Stimulated activated CD4-positive, alpha-beta T cell treated with anti-CD3 and anti-CD28 coated beads, Interleukin-4, amount 100 ng/mL, for 4 hours (primary cell): ENCODE measurements around the gene CIT.
"Not testable (repeated sequence)": the region's sequence is repeated elsewhere in the genome, so short reads cannot be mapped to it uniquely, and the experiment has no call there.

Experiments
- DNase-seq, 2 experiments: peaks; one replicate each; pipeline ENCODE4 v3.0.0-alpha.2; 2020

CIT gene

DNA sequence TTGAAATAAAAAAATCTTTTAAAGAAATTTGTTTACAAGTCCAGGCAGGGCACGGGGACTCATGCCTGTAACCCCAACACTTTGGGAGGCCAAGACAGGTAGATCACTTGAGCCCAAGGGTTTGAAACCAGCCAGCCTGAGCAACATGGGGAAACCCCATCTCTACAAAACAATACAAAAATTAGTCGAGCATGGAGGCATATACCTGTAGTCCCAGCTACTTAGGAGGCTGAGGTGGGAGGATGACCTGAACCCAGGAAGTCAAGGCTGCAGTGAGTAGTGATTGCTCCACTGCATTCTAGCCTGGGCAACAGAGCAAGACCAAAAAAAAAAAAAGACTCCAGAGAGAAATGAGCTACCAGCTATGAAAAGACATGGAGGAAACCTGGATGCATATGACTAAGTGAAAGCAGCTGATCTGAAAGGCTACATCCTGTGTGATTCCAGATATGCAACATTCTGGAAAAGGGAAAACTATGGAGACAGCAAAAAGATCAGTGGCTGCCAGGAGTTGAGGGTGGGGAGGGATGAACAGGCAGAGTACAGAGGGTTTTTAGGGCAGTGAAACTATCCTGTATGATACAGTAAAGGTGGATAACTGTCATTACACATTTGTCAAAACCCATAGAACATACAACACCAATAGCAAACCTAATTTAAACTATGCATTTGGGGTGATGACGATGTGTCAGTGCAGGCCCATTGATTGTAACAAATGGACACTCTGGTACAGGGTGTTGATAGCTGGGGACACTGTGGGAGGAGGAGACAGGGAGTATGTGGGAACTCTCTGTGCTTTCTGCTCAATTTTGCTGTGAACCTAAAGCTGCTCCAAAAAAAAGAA, 149.3 kb downstream of the CIT start:
- DNase-seq = no peak

DNA sequence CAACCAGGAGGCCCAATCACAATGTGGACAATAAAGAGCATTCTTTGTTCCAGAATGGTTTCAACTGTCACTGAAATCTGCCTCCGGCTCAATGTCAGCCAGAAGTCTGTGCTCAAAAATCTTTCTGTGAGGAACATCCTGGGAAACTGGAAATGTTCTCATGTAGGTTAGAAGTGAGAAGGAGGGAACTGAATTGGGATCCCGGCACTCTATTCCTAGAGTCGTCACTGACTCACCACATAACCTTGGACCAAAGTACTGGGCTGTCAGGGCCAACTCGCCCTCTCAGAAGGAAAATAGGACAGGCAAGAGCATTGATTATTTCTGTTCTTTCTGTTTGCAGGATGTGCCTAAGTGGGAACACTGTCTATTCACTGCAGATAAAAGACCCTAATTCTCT, 151.6 kb downstream of the CIT start:
- DNase-seq = no peak

DNA sequence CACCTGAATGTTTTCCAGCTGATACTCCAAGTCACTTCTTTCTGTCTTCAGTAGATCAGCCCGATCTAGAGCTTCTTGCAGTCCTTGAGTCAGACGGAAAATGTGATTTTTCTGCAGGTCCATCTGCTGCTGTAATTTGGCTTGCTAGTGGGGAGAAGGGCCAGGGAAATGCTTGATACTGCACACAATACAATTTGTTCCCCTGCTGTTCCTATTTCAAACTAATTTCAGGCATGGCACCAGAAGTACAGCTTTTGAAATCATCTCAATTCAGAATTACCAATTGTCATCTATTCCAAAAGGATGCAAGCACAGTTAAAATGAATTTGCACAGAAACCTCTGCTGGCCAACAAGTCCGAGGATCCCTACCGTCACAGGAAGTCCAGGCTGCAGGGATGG, 155.8 kb downstream of the CIT start:
- DNase-seq = no peak

DNA sequence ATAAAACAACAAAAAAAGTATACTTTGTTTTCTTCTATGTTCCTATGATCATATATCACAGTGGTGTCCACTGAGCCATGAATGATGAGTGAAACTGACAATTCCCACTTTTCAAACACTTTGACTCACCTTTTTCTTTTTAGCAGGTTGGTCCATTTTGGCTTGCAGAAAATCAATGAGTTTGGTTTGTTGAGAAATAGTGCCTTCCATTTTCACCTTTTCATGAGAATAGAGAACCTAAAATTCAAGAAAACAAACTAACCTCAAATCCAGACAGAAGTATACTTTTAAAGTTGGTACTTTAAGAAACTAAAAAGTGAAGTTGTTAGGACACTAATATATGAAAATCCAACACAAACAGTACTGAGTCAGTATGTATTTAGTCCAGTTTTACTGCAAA, 156.8 kb downstream of the CIT start:
- no peak for DNase-seq

DNA sequence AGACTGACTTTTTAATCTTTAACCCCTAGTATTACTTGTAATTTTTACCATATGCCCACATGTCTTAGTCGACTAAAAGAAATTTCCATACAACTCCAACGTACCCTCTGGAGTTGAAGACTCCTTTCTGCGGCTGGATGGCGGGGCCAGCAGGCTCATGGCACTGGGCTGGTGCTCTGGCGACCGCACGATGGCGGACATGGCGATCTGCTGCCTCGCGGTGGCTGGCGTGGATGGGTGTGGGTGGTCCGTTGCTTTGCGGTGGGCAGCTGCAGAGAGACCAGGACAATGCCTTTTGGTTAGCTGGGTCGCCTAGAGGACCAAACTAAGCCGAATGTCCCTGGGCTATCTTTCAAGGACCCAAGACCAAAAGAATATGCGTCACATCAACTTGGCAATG, 159.0 kb downstream of the CIT start:
- DNase-seq = no peak

DNA sequence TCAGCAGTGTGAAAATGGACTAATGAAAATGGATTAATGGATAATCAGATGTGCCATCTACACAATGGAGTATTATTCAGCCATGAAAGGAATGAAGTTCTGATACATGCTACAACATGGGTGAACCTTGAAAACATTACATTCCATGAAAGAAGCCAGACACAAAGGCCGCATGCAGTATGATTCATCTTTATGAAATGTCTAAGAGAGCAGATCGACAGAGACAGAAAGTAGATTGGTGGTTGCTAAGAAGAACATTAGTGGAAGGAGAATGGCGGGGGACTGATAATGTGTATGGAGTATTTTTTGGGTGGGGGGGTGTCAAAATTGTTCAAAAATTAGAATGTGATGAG, 161.9 kb downstream of the CIT start:
- DNase-seq = no peak

DNA sequence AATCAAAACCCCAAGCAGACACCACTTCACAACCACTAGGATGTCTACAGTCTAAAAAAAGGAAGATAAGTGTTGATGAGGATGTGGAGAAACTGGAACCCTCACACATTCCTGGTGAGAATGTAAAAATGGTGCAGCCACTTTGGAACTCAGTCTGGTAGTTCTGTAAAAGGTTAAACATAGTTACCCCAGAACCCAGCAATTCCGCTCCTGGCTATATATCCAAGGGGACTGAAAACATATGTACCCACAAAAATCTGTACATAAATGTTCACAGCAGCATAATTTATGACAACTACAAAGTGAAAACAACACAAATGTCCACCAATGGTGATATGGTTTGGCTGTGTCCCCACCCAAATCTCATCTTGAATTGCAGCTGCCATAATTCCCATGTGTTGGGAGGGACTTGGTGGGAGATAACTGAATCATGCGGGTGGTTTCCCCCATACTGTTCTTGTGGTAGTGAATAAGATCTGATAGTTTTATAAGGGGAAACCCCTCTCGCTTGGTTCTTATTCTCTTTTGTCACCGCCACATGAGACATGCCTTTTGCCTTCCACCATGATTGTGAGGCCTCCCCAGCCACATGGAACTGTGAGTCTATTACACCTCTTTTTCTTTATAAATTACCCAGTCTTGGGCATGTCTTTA, 162.4 kb downstream of the CIT start:
- no peak for DNase-seq

DNA sequence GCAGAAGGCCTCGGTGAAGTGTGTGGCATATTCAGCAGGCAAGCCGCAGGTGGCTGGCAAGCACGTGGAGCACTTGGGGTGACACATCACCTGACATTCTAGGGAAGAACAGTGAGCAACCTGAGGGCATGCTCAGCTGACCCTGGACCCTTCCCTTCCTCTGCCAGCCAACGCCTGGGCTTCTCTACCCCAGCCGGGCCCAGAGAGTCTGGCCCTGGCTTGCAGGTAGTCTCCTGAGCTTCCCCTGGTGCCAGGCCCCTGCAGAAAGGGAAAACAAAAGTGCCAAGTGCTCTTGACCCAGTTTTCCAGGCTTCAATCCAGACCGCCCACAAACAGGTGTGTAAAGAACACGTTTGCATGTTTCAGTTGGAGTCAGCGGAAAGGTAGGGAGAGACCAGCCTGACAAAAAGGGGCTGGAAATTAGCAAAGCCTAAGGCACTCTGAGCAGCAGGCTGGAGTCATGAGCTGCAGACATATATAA, 163.5 kb downstream of the CIT start:
- no peak for DNase-seq

DNA sequence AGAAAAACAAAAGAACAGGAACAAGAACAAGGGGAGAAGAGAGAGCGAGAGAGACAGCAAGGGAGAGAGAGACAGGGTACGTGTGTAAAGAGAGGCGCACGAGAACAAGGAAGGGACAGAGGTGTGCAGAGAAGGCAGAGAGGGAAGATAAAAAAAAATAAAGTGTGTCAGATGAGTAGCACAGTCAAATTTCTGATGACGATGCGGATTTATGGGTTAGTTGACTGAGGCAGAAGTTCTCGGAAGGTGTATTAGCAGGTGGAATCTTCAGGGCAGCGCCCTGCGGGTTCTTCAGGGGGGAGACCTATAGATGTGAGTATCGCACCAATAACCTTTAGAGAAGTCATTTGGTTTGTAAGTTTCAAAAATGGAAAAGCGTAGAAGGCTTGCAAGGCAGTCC, 164.4 kb downstream of the CIT start:
- no peak for DNase-seq

DNA sequence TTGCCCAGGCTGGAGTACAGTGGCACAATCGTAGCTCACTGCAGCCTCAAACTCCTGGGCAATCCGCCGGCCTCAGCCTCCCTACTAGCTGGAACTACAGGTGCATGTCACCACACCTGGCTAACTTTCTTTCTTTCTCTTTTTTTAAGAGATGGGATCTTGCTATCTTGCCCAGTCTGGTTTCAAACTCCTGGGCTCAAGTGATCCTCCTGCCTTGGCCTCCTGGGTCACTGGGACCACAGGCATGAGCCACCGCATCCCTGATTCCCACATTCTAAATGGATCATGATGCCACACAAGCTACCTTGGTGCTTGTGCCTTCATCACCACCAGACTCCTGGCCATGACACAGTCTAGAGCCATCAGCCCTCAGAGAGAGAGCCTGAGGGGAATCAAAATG, 165.4 kb downstream of the CIT start:
- no peak for DNase-seq

DNA sequence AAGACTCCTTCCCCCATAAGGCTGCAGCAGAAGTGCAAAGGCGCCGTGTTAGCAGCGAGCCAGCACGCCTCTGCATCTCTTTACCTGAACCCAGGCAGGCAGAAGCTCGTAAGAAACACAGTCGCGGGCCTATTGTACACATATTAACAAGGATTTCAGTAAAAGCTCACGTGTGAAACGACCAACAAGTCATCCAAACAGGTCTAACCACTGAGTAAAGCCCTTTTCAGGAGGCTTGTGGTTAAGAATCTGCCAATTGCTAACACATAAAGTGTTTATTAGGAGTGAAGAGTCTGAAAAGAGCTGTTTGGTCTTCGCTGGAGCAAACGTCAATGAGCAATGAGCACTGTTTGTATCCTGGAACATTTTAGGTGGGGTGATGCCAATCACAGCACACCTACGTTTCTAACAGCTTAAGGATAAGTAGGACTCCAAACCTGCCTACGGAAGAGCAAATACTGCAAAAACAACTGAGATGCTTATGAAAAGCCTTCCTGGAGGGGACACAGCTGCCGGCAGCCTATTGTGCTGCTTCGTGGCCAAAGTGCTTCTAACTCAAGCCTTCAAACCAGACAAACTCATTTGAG, 166.1 kb downstream of the CIT start:
- no peak for DNase-seq

DNA sequence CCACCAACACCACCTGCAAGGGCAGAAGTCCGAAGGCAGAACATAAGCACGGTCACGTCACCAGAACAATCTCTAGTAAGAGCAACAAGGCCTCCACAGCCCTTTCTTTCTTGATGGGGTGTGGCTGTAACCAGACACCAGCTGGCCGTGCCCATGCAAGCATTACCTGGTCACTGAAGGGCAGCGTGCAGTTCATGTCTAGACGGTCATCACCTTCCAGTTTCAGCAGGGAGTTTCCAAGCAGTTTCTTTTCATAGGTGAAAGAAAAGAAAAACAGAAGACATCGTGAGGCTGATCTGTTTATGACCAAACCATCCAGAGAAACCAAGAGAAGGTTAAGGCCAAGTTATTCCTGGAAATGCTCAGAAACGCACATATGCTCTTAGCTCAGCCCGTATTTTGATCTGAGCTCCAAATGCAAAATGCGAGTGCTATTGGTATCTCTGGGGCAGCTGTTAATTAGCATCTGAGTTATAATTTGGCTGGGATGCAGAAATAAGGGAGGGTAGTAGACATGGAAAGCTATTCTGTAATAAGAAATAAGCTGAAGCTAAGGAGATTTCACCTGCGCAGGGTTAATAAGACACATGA, 166.7 kb downstream of the CIT start:
- DNase-seq = no peak

DNA sequence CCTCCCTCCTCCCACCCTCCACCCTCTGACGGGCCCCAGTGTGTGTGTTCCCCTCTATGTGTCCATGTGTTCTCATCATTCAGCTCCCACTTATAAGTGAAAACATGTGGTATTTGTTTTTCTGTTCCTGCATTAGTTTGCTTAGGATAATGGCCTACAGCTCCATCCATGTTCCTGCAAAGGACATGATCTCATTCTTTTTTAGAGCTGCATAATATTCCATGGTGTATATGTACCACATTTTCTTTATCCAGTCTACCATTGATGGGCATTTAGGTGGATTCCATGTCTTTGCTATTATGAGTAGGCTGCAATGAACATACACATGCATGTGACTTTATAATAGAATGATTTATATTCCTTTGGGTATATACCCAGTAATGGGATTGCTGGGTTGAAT, 170.7 kb downstream of the CIT start:
- not testable (repeated sequence) for DNase-seq

DNA sequence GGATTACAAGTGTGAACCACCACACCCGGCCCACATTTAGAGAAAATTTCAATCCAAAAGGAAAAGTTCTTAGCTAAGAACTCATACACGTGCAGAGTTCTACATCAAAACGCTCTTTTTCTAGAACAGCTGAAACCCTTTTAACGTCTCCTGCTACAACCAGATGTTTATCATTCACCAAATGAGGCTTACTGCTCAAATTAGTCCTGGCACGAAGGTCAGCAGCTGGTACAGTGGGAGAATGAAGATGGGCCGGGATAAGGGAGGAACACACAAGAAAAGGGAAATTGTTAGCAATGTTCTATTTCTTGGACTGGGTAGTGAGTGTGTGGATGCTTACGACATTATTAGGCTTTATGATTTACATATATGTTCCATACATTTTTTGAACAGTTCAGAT, 171.9 kb downstream of the CIT start:
- DNase-seq = no peak

DNA sequence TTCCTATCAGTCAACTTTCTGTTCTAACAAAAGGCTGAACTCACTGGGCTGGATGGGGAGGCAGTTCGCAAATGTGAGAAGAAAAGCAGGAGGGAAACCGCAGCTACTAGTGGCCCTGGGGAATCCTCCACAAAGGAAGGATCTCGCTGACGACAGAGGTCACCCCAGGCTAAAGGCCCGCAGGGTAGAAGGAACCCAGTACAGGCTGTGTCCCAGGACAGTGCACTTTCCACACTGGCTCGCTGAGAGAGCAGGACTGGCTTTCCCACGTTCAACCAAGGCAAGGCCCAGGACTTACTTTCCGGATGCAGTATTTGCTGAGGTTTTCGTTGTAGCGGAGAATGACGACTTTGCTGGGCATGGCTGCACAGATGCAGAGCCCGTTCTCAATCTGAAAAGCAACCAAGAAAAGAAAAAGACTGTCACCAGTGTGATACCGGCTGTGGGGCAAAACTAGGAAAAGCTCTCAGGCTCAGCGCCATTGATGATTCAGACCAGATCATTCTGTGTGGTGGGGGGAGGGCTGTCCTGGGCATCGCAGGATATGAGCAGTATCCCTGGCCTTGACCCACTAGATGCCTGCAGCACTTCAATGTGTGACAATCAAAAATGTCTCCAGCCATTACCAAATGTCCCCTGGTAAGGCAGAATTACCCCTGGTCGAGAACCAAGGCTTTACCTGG, 172.9 kb downstream of the CIT start:
- no peak for DNase-seq

DNA sequence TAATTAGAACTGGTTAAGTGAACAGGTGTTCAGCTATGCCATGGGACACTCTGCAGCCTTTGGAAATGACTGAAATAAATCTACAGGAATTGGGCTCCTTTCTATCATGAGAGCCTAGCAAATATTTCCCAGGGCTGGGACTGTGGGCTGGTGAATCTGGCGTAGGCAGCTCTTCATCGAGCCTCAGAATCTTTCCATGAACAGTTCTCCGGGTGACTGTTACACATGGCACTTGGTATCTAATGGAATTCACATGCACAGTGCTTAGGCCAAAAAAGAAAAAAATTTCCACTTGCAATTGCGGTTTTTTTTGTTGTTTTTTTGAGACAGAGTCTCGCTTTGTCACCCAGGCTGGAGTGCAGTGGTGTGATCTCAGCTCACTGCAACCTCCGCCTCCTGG, 177.0 kb downstream of the CIT start:
- DNase-seq = no peak

DNA sequence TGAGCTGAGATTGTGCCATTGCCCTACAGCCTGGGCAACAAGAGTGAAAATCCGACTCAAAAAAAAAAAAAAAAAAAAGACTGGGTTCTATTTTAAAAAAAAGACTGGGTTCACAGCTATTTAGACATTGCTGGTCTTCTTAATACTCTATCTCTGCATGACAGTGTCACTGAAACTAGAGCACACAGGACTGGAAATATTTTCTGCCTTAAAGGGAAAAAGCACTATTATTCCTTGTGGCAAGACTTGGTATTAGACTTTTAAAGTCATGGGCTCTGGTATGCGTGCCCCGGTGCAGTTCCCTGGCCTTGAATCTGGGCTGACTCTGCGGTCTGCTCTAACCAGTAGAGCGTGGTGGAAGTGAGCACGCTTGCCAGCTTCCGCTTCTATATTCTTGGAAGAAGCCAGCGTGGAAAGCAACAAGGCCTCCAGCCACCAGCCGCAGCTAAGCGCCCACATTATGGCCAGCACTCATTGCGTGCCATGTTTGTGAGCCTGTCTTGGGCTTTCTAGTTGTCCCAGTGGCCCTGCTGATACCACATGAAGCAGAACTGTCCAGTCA, 177.8 kb downstream of the CIT start:
- DNase-seq = no peak

DNA sequence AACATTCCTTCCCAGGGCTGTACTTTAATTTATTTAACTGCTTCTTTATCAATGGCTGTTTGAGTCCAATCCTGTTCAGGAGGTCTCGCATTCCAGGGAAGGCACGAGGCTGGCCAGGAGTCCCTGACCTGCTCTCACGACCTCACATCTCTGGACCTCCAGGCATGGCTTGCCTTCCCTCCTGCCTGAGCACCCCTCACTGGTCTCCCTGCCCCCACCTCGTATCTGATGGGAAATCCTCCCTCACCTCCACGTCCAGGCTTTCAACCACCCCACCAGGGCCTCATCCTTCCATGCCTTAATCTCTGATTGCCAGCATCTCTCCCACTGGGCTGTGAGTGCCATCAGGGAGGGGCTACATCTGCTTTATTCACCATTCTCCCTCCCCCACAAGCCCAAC, 180.2 kb downstream of the CIT start:
- DNase-seq = no peak

DNA sequence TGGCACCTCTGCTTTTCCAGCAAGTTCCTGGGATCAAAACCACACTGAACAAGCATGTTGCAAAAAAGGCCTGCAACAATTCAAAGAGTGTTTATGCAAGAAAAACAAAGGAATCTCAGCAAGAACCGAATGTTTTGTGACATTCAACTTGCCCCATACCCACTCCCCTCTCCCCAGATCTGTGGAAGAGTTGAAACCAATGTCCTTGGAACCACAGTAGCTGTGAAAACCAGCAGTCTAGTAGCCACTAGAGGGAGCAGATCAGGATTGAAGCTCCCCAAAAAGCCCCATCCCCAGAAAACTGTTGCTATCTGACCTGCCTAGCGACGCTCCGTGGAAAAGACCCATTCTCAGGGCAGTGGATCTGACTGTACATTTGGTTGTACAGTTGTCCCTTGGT, 182.1 kb downstream of the CIT start:
- DNase-seq = no peak

DNA sequence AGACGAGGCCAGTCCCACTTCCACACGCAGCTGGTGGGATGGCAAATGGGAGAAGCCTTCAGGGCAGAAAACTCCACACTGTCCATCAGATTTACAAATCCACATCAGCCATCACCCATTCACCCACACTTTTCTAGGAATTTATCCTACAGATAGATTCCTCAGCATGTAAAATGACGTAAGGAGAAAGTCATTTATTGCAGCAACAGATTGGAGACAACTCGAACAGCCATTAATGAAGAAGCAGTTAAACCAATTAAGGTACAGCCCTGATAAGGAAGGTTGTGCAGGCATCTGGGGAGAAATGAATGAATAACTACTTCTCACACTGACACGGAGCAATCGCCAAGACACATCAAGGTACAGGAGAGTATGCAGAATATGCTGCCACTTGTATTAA, 183.0 kb downstream of the CIT start:
- no peak for DNase-seq

DNA sequence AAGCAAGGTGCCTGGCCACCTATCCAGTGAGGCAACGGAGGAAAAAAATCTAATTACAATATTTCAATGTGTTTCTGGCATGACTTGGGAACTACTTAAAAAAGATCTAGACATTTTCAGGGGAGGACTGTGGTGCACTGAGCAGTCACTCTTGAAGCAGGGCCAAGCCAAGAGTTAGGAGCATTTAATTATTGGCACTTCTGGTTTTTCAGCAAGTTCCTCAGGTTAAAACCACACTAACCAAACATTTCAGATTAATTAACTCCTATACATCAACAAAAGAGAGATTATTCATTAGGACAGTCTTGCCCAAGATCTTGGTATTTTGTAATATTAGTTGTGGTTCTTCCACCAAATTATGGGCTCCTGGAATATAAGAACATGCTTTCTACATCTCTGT, 183.6 kb downstream of the CIT start:
- no peak for DNase-seq

DNA sequence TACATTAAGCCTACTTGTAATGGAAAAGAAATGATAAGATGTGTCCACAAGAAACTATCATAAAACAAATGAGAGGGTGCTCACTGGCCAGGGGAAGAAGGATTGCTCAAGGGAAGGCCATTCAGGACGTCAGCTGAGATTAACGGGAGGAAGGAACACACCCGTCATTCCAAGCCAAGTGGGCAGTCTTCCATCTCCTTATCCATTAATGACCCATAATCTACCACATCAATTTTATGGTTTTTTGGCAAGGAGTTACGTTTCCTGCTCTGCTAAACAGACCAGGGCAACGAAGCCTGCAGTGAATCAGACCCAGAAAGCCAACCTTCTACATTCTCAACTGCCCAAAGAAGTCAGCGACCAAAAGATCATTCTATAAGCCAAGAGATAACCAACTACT, 184.1 kb downstream of the CIT start:
- DNase-seq = no peak

DNA sequence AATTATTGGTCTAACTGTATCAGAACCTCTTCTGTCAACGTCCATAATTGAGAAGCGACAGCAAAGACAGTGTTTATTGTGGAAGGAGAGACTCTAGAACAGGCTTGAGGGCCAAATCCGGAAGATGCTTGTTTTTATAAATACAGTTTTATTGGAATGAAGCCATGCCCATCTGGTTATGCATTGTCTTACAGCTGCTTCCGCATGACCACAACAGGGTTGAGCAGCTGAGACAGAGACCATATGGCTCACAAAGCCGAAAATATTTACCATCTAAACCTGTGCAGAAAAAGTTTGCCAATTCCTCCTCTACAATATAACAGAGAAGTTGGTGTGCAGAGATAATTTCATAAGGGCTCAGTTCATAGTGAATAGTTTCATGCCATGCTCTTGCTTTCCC, 184.7 kb downstream of the CIT start:
- DNase-seq = no peak
